ENCODE results near the gene LYRM7. TPM values are rescaled to one million over a fixed set of nuclear protein-coding genes. Genes with fewer than 3 reads are reported as not detected.

The LYRM7 gene
- total RNA-seq, 3 donors from 2014 or later, result 5.9 to 20.3 (median 15.8) TPM

GRCh38 chr5:131212471-131213021, 41.8 kb downstream of the LYRM7 start:
- TF ChIP-seq POLR2A (IDR thresholded peaks at IDR 0.05) (no peak), CTCF (IDR thresholded peaks at IDR 0.05) (no peak)
- no peak for DNase-seq (ENCODE audit: low spot score in 2 of 2)

GRCh38 chr5:131214609-131215227, 44.0 kb downstream of the LYRM7 start:
- intact Hi-C loops (cut with DNase I; ENCODE audit: low total_unique reads), result no loop called here
- DNase-seq (ENCODE audit: low spot score in 2 of 2), result no peak

More at GRCh38 chr5:131212471-131213021, 41.8 kb downstream of the LYRM7 start:
- Histone ChIP-seq H3K27me3 (no peaks in the 10 kb centered on the region), H3K36me3 (no peaks in the 10 kb centered on the region), H3K4me1 (no peaks in the 10 kb centered on the region), H3K4me3 (no peak overlapping the region), H3K27ac (no peak overlapping the region), H3K9me3 (no peaks in the 10 kb centered on the region)
- intact Hi-C loops (cut with DNase I; ENCODE audit: low total_unique reads), result no loop called here

GRCh38 chr5:131217791-131218190, 47.0 kb downstream of the LYRM7 start:
- no peak for DNase-seq (ENCODE audit: low spot score in 2 of 2)
- Histone ChIP-seq H3K4me3 (no peak overlapping the region), H3K4me1 (no peaks in the 10 kb centered on the region), H3K27me3 (no peaks in the 10 kb centered on the region), H3K27ac (no peak overlapping the region), H3K9me3 (no peaks in the 10 kb centered on the region), H3K36me3 (no peaks in the 10 kb centered on the region)
- intact Hi-C loops (cut with DNase I; ENCODE audit: low total_unique reads), result no loop called here
- TF ChIP-seq POLR2AphosphoS5 (IDR thresholded peaks at IDR 0.05) (no peak), CTCF (IDR thresholded peaks at IDR 0.05) (no peak), POLR2A (IDR thresholded peaks at IDR 0.05) (no peak)

More at GRCh38 chr5:131214609-131215227, 44.0 kb downstream of the LYRM7 start:
- Histone ChIP-seq H3K4me1 (no peaks in the 10 kb centered on the region), H3K27ac (no peak overlapping the region), H3K9me3 (no peaks in the 10 kb centered on the region), H3K27me3 (no peaks in the 10 kb centered on the region), H3K36me3 (no peaks in the 10 kb centered on the region), H3K4me3 (no peak overlapping the region)
- TF ChIP-seq POLR2A (IDR thresholded peaks at IDR 0.05), result no peak
- TF ChIP-seq POLR2AphosphoS5 (IDR thresholded peaks at IDR 0.05), result no peak
- no peak for TF ChIP-seq CTCF (IDR thresholded peaks at IDR 0.05)

- Histone ChIP-seq H3K9me3 (no peaks in the 10 kb centered on the region), H3K27me3 (no peaks in the 10 kb centered on the region)
Measured at GRCh38 chr5:131218392-131218791, 47.6 kb downstream of the LYRM7 start.

More at GRCh38 chr5:131218392-131218791, 47.6 kb downstream of the LYRM7 start:
- Histone ChIP-seq H3K4me3 (no peak overlapping the region), H3K36me3 (no peaks in the 10 kb centered on the region), H3K4me1 (no peaks in the 10 kb centered on the region), H3K27ac (no peak overlapping the region)
- intact Hi-C loops (cut with DNase I; ENCODE audit: low total_unique reads), result no loop called here
- no peak for TF ChIP-seq POLR2A (IDR thresholded peaks at IDR 0.05)
- no peak for TF ChIP-seq POLR2AphosphoS5 (IDR thresholded peaks at IDR 0.05)
- TF ChIP-seq CTCF (IDR thresholded peaks at IDR 0.05), result no peak
- DNase-seq (ENCODE audit: low spot score in 2 of 2), result no peak

All from breast epithelium (tissue), 4 donors.